Peyer's patch (tissue), 4 donors: ENCODE measurements around the gene DOCK4.

Source experiments
- CTCF ChIP-seq, 6 experiments: fragments of 450-650 bp in 4 of 6; fragments of 200-600 bp in 2 of 6; sonication (generic) in 1 of 6; IDR thresholded peaks; one replicate each; pipeline ENCODE4 v1.5.1; 2017 to 2019; ENCODE audit warnings: antibody characterized with exemption in 6 of 6, mild to moderate bottlenecking in 3 of 6, moderate library complexity in 1 of 6
- POLR2A ChIP-seq, 2 donors: fragments of 450-650 bp; IDR thresholded peaks; one replicate each; pipeline ENCODE4 v1.5.1; 2017; ENCODE audit warnings: antibody characterized with exemption in 2 of 2, mild to moderate bottlenecking in 2 of 2, moderate library complexity in 2 of 2

- TF ChIP-seq CTCF (IDR thresholded peaks at IDR 0.05) (no peak), POLR2A (IDR thresholded peaks at IDR 0.05) (no peak)
Observed at GRCh38 chr7:112182749-112183148, 23.4 kb downstream of the DOCK4 start.
